B cell (primary cell): ENCODE measurements around the gene PCDH19. TPM values are rescaled to one million over a fixed set of nuclear protein-coding genes. Genes with fewer than 3 reads are reported as not detected.

Experiments
- ATAC-seq: fragments of 200-7000 bp; cut with Tn5 transposase; one replicate; pipeline ENCODE4 v1.10.0; 2021; ENCODE audit warnings: low read depth, mild to moderate bottlenecking, moderate number of reproducible peaks, moderate library complexity
- CTCF ChIA-PET: fragments of 350-600 bp; sonication (Branson Sonifier 250); formaldehyde crosslinking; loops from one replicate; lab custom pipeline; 2021; ENCODE audit warnings: antibody characterized with exemption, inconsistent platforms; lab: Charles Lee
- POLR2A ChIA-PET: fragments of 350-600 bp; sonication (Branson Sonifier 250); formaldehyde crosslinking; loops from one replicate; lab custom pipeline; 2021; ENCODE audit warnings: antibody characterized with exemption; lab: Charles Lee
- DNase-seq: peaks from one replicate; pipeline ENCODE4 v3.0.0; 2013
- H2AFZ ChIP-seq: 2 replicates; pipeline ENCODE4 v1.6.1; 2012; ENCODE audit warnings: mild to moderate bottlenecking, low read depth, low read length; ENCODE audit not compliant: insufficient read depth, poor library complexity, severe bottlenecking
- H3K27ac ChIP-seq, 2 donors: 1 replicate in 1 of 2; 2 replicates in 1 of 2; pipeline ENCODE4 v1.5.1; 2012 to 2013; ENCODE audit warnings: low read length in 2 of 2, mild to moderate bottlenecking in 2 of 2, moderate library complexity in 1 of 2
- H3K27me3 ChIP-seq, 4 experiments: fragments of 200-600 bp in 1 of 4; sonication (generic) in 1 of 4; replicated peaks in 1 of 4; 1 replicate in 2 of 4; 2 replicates in 2 of 4; pipeline versions ENCODE4 v1.6.1 to v1.7.0; 2013 to 2016; ENCODE audit warnings: low read length in 3 of 4, mild to moderate bottlenecking in 2 of 4, mixed read lengths in 1 of 4, moderate library complexity in 1 of 4; ENCODE audit not compliant: insufficient read depth in 4 of 4, control insufficient read depth in 3 of 4; ENCODE audit errors: control extremely low read depth in 1 of 4
- H3K36me3 ChIP-seq, 2 experiments: replicated peaks in 1 of 2; 1 replicate in 1 of 2; 2 replicates in 1 of 2; pipeline versions ENCODE4 v1.6.1 to v1.7.1; 2013; ENCODE audit warnings: low read length in 1 of 2; ENCODE audit not compliant: insufficient read depth in 2 of 2, control insufficient read depth in 1 of 2; ENCODE audit errors: control extremely low read depth in 1 of 2, extremely low read depth in 1 of 2
- H3K4me1 ChIP-seq, 2 donors: fragments of 200-600 bp in 1 of 2; sonication (generic) in 1 of 2; 1 replicate in 1 of 2; 2 replicates in 1 of 2; pipeline versions ENCODE4 v1.5.1 to v1.6.1; 2013 to 2017; ENCODE audit warnings: low read length in 2 of 2; ENCODE audit not compliant: control insufficient read depth in 2 of 2, insufficient read depth in 2 of 2
- H3K4me2 ChIP-seq: replicated peaks from 2 replicates; pipeline ENCODE3; 2012; ENCODE audit warnings: mild to moderate bottlenecking, low read depth, low read length; ENCODE audit not compliant: poor library complexity, severe bottlenecking
- H3K4me3 ChIP-seq, 5 experiments: fragments of 200-600 bp in 1 of 5; sonication (generic) in 1 of 5; 1 replicate in 3 of 5; 2 replicates in 2 of 5; pipeline versions ENCODE4 v1.5.1 to v1.7.0; 2011 to 2016; ENCODE audit warnings: low read length in 4 of 5, mild to moderate bottlenecking in 4 of 5, low read depth in 2 of 5, control low read depth in 1 of 5, moderate library complexity in 1 of 5; ENCODE audit not compliant: insufficient read depth in 1 of 5; ENCODE audit errors: control extremely low read depth in 1 of 5, extremely low read depth in 1 of 5
- H3K79me2 ChIP-seq: fragments of 200-600 bp; sonication (generic); one replicate; pipeline ENCODE4 v1.6.0; 2016; ENCODE audit warnings: low read length; ENCODE audit not compliant: control insufficient read depth, insufficient read depth
- H3K9ac ChIP-seq: fragments of 200-600 bp; sonication (generic); 2 replicates; pipeline ENCODE4 v1.6.1; 2017; ENCODE audit warnings: mild to moderate bottlenecking, low read length, moderate library complexity
- H3K9me3 ChIP-seq, 3 donors: one replicate each; pipeline versions ENCODE4 v1.6.1 to v1.7.1; 2013; ENCODE audit warnings: low read length in 2 of 3; ENCODE audit not compliant: control insufficient read depth in 2 of 3, insufficient read depth in 1 of 3; ENCODE audit errors: control extremely low read depth in 1 of 3
- H4K20me1 ChIP-seq: 2 replicates; pipeline ENCODE4 v1.6.0; 2012; ENCODE audit warnings: mild to moderate bottlenecking, low read length; ENCODE audit not compliant: insufficient read depth, control insufficient read depth, poor library complexity, severe bottlenecking
- H3K27ac Mint-ChIP-seq: one replicate; pipeline ENCODE4 v1.8.0; 2021; ENCODE audit warnings: mixed read lengths
- H3K27me3 Mint-ChIP-seq: one replicate; pipeline ENCODE4 v1.8.0; 2021; ENCODE audit warnings: mixed read lengths
- H3K4me1 Mint-ChIP-seq: one replicate; pipeline ENCODE4 v1.8.0; 2021; ENCODE audit warnings: mixed read lengths
- H3K4me3 Mint-ChIP-seq: one replicate; pipeline ENCODE4 v1.8.0; 2021; ENCODE audit warnings: mixed read lengths
- H3K9me3 Mint-ChIP-seq: one replicate; pipeline ENCODE4 v1.8.0; 2022; ENCODE audit warnings: mixed read lengths; ENCODE audit not compliant: insufficient read depth
- EZH2 ChIP-seq: IDR thresholded peaks from 2 replicates; pipeline ENCODE4 v1.6.1; 2012; ENCODE audit warnings: borderline replicate concordance, low read depth, mild to moderate bottlenecking, moderate library complexity, low read length; ENCODE audit not compliant: insufficient read depth, poor library complexity, severe bottlenecking
- WGBS: methylation state at CpG from one replicate; pipeline ENCODE4 v1.1.5; 2013; ENCODE audit warnings: missing lambda C conversion rate; ENCODE audit not compliant: insufficient coverage; 5-methylcytosine and 5-hydroxymethylcytosine counted together
- intact Hi-C: fragments of 100-400 bp; cut with micrococcal nuclease; formaldehyde crosslinking; loops from one replicate; pipeline ENCODE4 v1.10.0; 2022
- polyA plus RNA-seq: library from polyadenylated mRNA; depleted of rRNA; stranded (reverse); fragments of >200 nt; gene quantifications from 2 replicates; pipeline ENCODE4 v1.2.3, GENCODE V29; 2012
- total RNA-seq, 2 donors: library from RNA; stranded (reverse); fragments of 120-200 nt in 1 of 2; gene quantifications; 1 replicate in 1 of 2; 2 replicates in 1 of 2; pipeline versions ENCODE4 v1.2.3 to v1.2.4, GENCODE V29; 2013 to 2022
- TF ChIP-seq, protein P1 (sequence below): fragments of 200-600 bp; IDR thresholded peaks from one replicate; pipeline ENCODE4 v1.8.0; 2022; ENCODE audit warnings: antibody characterized with exemption, mild to moderate bottlenecking

PCDH19 gene
- total and polyA plus RNA-seq, 2 donors (not counting 1 experiment from before 2014, with no cell fraction given) = not detected

DNA sequence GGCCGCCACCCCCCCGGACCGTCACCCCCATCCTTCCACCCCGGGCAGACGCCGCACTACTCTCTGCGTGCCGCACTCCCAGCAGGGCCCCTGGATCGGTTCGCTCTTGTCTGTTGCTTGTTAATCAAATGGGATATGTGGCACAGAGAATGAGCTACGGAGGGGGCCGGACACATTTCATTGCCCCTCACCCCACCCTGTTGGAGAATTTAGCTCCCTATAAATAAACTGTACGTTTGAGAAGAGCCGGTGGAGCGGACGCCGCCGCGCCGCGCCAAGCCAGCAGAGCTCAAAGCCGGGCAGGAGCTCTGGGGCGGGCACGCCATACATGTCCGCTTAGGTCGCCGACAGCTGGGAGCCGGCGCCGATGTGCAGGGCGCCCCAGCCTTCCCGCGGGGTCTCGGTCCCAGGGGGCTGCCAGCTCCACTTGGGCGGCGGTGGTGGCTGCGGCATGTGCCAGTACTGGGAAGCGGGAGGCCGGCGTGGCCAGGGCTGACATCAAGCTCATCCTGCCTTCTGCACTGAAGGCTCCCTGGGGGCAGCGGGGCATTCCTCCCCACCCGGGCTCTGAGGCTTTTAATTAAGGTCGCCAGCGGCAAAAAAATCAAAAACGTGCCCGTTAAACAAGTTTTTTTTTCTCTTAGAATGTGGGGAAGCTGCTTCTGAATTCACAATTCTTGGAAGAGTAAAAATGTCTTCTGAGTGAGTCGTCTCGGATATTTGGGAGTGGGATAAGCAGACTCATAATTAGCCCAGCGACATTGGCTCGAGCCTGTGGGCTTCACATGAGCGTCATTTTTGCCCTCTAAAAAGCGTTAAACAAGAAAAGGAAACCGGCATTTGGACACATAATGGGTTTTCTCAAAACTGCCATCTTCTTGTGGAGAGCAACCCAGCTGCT, 1.1 kb upstream of the PCDH19 start:
- H3K4me2 ChIP-seq = peak overlapping the region; percentile 36
- DNase-seq = peak; percentile 17
- POLR2A ChIA-PET = no interaction called here
- H3K27ac Mint-ChIP-seq = no peak overlapping the region
- H4K20me1 ChIP-seq = no peaks in the 10 kb centered on the region
- no peak for TF ChIP-seq EZH2
- TF ChIP-seq, protein P1, sequence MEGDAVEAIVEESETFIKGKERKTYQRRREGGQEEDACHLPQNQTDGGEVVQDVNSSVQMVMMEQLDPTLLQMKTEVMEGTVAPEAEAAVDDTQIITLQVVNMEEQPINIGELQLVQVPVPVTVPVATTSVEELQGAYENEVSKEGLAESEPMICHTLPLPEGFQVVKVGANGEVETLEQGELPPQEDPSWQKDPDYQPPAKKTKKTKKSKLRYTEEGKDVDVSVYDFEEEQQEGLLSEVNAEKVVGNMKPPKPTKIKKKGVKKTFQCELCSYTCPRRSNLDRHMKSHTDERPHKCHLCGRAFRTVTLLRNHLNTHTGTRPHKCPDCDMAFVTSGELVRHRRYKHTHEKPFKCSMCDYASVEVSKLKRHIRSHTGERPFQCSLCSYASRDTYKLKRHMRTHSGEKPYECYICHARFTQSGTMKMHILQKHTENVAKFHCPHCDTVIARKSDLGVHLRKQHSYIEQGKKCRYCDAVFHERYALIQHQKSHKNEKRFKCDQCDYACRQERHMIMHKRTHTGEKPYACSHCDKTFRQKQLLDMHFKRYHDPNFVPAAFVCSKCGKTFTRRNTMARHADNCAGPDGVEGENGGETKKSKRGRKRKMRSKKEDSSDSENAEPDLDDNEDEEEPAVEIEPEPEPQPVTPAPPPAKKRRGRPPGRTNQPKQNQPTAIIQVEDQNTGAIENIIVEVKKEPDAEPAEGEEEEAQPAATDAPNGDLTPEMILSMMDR = no peak
- H3K9me3 Mint-ChIP-seq = no peaks in the 10 kb centered on the region
- CTCF ChIA-PET = interaction anchor here (0.7 kb wide), 1 partner anchor 36 kb away, joined by 3 read pairs; no protein-coding TSS in a partner anchor
- no peaks in the 10 kb centered on the region for H3K79me2 ChIP-seq
- no peaks in the 10 kb centered on the region for H3K36me3 ChIP-seq
- intact Hi-C loops = no loop called here
- H3K4me3 Mint-ChIP-seq = peak overlapping the region; percentile 54
- H3K4me1 ChIP-seq = peaks cover 10 to 14% of the 10 kb centered on the region in 2 donors
- WGBS = 10% methylated on average over 27 of the region's 53 CpGs
- ATAC-seq = no peak
- peak overlapping the region; percentile 28 for H2AFZ ChIP-seq
- no peak overlapping the region for H3K9ac ChIP-seq
- H3K27ac ChIP-seq = no peak overlapping the region
- H3K4me3 ChIP-seq = no peak overlapping the region
- peaks cover 36% of the 10 kb centered on the region for H3K27me3 Mint-ChIP-seq
- peaks cover 27% of the 10 kb centered on the region for H3K4me1 Mint-ChIP-seq
- peaks cover 0 to 54% (median 16%) of the 10 kb centered on the region in 4 experiments for H3K27me3 ChIP-seq
- peaks cover 0 to 33% (median 4%) of the 10 kb centered on the region in 3 donors for H3K9me3 ChIP-seq
